A549 (cell line): Measurements from ENCODE around the gene FOS. TPM values are rescaled to one million over a fixed set of nuclear protein-coding genes. Genes with fewer than 3 reads are reported as not detected.

Source experiments
- ATAC-seq, 2 experiments: fragments of 200-7000 bp in 1 of 2; fragments of >200 bp in 1 of 2; cut with Nextera tagmentation in 1 of 2; cut with Tn5 transposase in 1 of 2; 3 replicates each; pipeline versions ENCODE4 v1.8.0 to v1.9.1; 2018 to 2020; ENCODE audit warnings: mild to moderate bottlenecking in 1 of 2, moderate library complexity in 1 of 2
- CTCF ChIA-PET: fragments of 300-600 bp; sonication (Branson Sonifier 250); formaldehyde crosslinking; extraction: SDS; loops from one replicate; lab custom pipeline; 2021; ENCODE audit warnings: antibody characterized with exemption, inconsistent platforms; lab: Yijun Ruan, JAX
- POLR2A ChIA-PET: fragments of 350-600 bp; formaldehyde crosslinking; extraction: SDS; loops from one replicate; lab custom pipeline; 2021; ENCODE audit warnings: antibody characterized with exemption, inconsistent platforms; lab: Yijun Ruan, JAX
- DNase-seq, 2 experiments: peaks; one replicate each; pipeline versions ENCODE4 v3.0.0 to v3.0.0-alpha.2; 2011 to 2016; ENCODE audit warnings: low read depth in 1 of 2, low spot score in 1 of 2
- FAIRE-seq: peaks from 2 replicates; lab custom pipeline; 2011; peaks lifted over from hg19 to GRCh38; lab: Jason Lieb, UNC
- H3K27ac ChIP-seq, 2 experiments: fragments of >200 bp; sonication (Bioruptor Twin); formaldehyde crosslinking; 3 replicates each; pipeline ENCODE4 v1.5.1; 2016 to 2017
- H3K4me1 ChIP-seq: fragments of >200 bp; sonication (Bioruptor Twin); formaldehyde crosslinking; 3 replicates; pipeline ENCODE4 v1.6.1; 2016
- H3K4me2 ChIP-seq: fragments of >200 bp; sonication (Bioruptor Twin); formaldehyde crosslinking; 3 replicates; pipeline ENCODE4 v1.6.1; 2016
- H3K4me3 ChIP-seq: fragments of >200 bp; sonication (Bioruptor Twin); formaldehyde crosslinking; 3 replicates; pipeline ENCODE4 v1.5.1; 2016
- H3K9me3 ChIP-seq: fragments of >200 bp; sonication (Bioruptor Twin); formaldehyde crosslinking; 3 replicates; pipeline ENCODE4 v1.6.1; 2016
- BCL3 ChIP-seq: fragments of >200 bp; sonication (Bioruptor Twin); formaldehyde crosslinking; IDR thresholded peaks from 3 replicates; pipeline ENCODE4 v1.6.1; 2016
- CTCF ChIP-seq: fragments of >200 bp; sonication (Bioruptor Twin); formaldehyde crosslinking; IDR thresholded peaks from 3 replicates; pipeline ENCODE4 v1.5.1; 2016
- E2F6 ChIP-seq: IDR thresholded peaks from 2 replicates; pipeline ENCODE4 v1.6.1; 2012; ENCODE audit warnings: low read depth, borderline replicate concordance
- FOSB ChIP-seq: fragments of 250-450 bp; sonication (Bioruptor Pico); IDR thresholded peaks from 2 replicates; pipeline ENCODE4 v1.5.0; 2020; ENCODE audit warnings: mild to moderate bottlenecking, moderate library complexity
- FOSL2 ChIP-seq, 2 experiments: fragments of 450-650 bp in 1 of 2; fragments of >200 bp in 1 of 2; sonication (Bioruptor Twin) in 1 of 2; formaldehyde crosslinking; IDR thresholded peaks; 2 replicates each; pipeline versions ENCODE4 v1.5.0 to v1.6.1; 2016 to 2020; ENCODE audit warnings: mild to moderate bottlenecking in 1 of 2, moderate library complexity in 1 of 2
- GATA3 ChIP-seq: IDR thresholded peaks from 2 replicates; pipeline ENCODE4 v1.6.1; 2012; ENCODE audit warnings: borderline replicate concordance
- MAX ChIP-seq: IDR thresholded peaks from 2 replicates; pipeline ENCODE4 v1.6.1; 2012
- RAD21 ChIP-seq, 2 experiments: fragments of >200 bp in 1 of 2; sonication (Bioruptor Twin) in 1 of 2; formaldehyde crosslinking in 1 of 2; IDR thresholded peaks in 1 of 2; conservative IDR thresholded peaks in 1 of 2; 2 replicates in 1 of 2; 3 replicates in 1 of 2; pipeline ENCODE4 v1.6.1; 2012 to 2018; ENCODE audit warnings: inconsistent platforms in 1 of 2
- TFCP2L1 ChIP-seq: fragments of 250-450 bp; sonication (Bioruptor Pico); IDR thresholded peaks from 2 replicates; pipeline ENCODE4 v1.5.0; 2021; ENCODE audit warnings: mild to moderate bottlenecking
- USF2 ChIP-seq: fragments of 450-650 bp; IDR thresholded peaks from 2 replicates; pipeline ENCODE4 v1.6.1; 2014; ENCODE audit warnings: antibody characterized with exemption
- ZSCAN20 ChIP-seq: fragments of 250-450 bp; sonication (Bioruptor Pico); IDR thresholded peaks from 2 replicates; pipeline ENCODE4 v1.8.0; 2022; ENCODE audit warnings: mild to moderate bottlenecking, moderate library complexity
- WGBS: methylation state at CpG from one replicate; pipeline ENCODE4 v1.1.6; 2017; ENCODE audit errors: missing lambda C conversion rate; 5-methylcytosine and 5-hydroxymethylcytosine counted together
- polyA plus RNA-seq, 4 experiments: library from polyadenylated mRNA; depleted of rRNA in 3 of 4; stranded (reverse); fragments of >200 nt; fragmentation: RNase III in 1 of 4; extraction: RNeasy Plus Mini Kit Qiagen cat#74134 plus additional on column Dnase treatment in 1 of 4; gene quantifications; 2 replicates in 3 of 4; 3 replicates in 1 of 4; pipeline ENCODE4 v1.2.3, GENCODE V29; 2011 to 2017
- TF ChIP-seq, protein P1 (sequence below): fragments of 200-600 bp; sonication (generic); IDR thresholded peaks from 2 replicates; pipeline ENCODE4 v1.6.1; 2016; ENCODE audit warnings: antibody characterized with exemption, mild to moderate bottlenecking, moderate library complexity

FOS gene
- polyA plus RNA-seq, 2 of the 4 experiments (the other 2 are of a cell fraction): 4.2 to 256 TPM

DNA sequence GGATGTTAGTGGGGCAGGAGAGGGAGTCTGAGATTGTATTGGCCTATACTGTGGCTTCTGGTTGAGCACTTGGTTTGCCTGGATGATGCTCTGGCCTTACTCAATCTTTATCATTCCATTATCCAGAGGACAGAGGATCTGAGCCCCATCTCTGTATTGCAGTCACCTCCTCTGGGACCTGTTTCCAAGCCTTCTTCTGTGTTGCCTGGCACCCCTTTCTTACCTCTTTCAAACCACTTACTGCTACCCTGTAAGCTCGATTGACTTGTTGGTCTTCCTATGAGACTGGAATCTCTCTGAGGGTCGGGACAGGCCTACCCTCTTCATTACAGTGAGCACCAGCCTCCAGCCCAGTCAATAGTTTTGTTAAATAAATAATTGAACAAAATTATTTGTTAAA is 3.0 kb upstream of the FOS start (continued):
- no peak for TF ChIP-seq CTCF
- no peak for TF ChIP-seq BCL3

DNA sequence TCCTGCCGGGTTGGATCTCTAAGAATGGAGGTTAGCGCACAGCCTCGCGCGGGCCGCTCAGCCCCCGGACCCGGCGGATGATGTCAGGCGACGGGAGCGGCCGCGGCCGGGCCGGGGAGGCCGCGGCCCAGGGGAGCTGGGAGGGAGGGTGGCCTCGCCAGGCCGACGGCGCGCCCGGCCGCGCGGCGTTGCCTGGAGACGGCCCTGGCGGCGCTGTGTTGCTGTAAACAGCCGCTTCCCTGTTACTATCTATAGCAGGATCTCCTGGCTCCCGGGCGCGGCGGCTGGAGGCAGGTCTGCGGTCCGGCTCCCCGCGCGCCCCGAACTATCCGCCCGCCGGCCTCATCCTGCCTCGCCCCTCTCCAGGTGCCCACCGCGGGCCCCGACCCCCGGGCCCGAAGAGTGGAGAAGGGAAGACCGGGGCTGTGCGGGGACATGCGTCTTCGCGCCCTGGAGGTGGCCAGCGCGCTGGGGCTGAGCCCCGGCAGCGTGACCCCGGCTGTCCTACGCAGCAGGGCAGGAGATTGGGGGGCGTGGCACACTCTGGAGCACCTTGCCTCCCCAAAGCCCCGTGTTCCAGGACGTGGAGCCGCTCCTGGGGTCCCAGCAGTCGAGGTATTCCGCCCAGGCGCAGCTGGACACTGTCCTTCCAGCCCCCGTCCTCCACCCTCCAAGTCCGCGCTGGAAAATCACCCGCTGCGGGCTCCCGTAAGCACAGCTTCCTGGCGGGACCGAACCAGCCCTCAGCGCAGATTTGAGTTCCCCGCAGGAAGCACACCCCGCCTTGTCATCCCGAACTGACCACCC is 1.4 kb upstream of the FOS start:
- peak; percentile 85 to 90 for DNase-seq
- Histone ChIP-seq H3K9me3 (no peaks in the 10 kb centered on the region), H3K4me3 (peak overlapping the region; percentile 65), H3K27ac (peak overlapping the region; percentile 85 to 97), H3K4me2 (peak overlapping the region; percentile 91), H3K4me1 (peaks cover 14% of the 10 kb centered on the region)
- peak; percentile 70 to 75 for ATAC-seq
- 1% methylated on average over 32 of the region's 81 CpGs for WGBS
- ChIA-PET CTCF (interaction anchor here (0.6 to 2.6 kb wide), 9 partner anchors 9 to 194 kb away, joined by 3 to 10 read pairs (median 5); no protein-coding TSS in a partner anchor), POLR2A (interaction anchor here (0.6 to 3.0 kb wide), 6 partner anchors 10 to 150 kb away, joined by 3 to 18 read pairs (median 8); partner anchors contain the start of gene NEK9)
- TF ChIP-seq TFCP2L1 (CRISPR knock-in tag) (peak; percentile 74), E2F6 (peak; percentile 79), ZSCAN20 (CRISPR knock-in tag) (no peak), MAX (peak; percentile 79), USF2 (0 out of 2 replicates have a peak, but pooled peaks have one; percentile 24), GATA3 (peak; percentile 83), FOSL2 (IDR thresholded peaks at IDR 0.05) (no peak), FOSL2 (CRISPR knock-in tag; IDR thresholded peaks at IDR 0.05) (peak; percentile 35; the same call in 1 of the 2 replicates), RAD21 (conservative IDR thresholded peaks at IDR 0.05 in 1 of 2, IDR thresholded peaks at IDR 0.05 in 1 of 2) (no peak; a peak in 1 of 5 replicates), FOSB (no peak)
- TF ChIP-seq, protein P1, sequence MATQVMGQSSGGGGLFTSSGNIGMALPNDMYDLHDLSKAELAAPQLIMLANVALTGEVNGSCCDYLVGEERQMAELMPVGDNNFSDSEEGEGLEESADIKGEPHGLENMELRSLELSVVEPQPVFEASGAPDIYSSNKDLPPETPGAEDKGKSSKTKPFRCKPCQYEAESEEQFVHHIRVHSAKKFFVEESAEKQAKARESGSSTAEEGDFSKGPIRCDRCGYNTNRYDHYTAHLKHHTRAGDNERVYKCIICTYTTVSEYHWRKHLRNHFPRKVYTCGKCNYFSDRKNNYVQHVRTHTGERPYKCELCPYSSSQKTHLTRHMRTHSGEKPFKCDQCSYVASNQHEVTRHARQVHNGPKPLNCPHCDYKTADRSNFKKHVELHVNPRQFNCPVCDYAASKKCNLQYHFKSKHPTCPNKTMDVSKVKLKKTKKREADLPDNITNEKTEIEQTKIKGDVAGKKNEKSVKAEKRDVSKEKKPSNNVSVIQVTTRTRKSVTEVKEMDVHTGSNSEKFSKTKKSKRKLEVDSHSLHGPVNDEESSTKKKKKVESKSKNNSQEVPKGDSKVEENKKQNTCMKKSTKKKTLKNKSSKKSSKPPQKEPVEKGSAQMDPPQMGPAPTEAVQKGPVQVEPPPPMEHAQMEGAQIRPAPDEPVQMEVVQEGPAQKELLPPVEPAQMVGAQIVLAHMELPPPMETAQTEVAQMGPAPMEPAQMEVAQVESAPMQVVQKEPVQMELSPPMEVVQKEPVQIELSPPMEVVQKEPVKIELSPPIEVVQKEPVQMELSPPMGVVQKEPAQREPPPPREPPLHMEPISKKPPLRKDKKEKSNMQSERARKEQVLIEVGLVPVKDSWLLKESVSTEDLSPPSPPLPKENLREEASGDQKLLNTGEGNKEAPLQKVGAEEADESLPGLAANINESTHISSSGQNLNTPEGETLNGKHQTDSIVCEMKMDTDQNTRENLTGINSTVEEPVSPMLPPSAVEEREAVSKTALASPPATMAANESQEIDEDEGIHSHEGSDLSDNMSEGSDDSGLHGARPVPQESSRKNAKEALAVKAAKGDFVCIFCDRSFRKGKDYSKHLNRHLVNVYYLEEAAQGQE: peak; percentile 41
- FAIRE-seq: no peak
